HG03060 (cell line): Measurements from ENCODE around the gene ACOXL.
A peak's percentile ranks its signal among the peaks of the same experiment; 100 is the strongest.
"Not testable (repeated sequence)": the region's sequence is repeated elsewhere in the genome, so short reads cannot be mapped to it uniquely, and the experiment has no call there.

Experiments used
- ATAC-seq: cut with Tn5 transposase; IDR thresholded peaks from one replicate; pipeline ENCODE4 v1.9.1; 2021; ENCODE audit warnings: low read depth, moderate number of reproducible peaks; ENCODE audit not compliant: unreplicated experiment

Gene ACOXL

DNA sequence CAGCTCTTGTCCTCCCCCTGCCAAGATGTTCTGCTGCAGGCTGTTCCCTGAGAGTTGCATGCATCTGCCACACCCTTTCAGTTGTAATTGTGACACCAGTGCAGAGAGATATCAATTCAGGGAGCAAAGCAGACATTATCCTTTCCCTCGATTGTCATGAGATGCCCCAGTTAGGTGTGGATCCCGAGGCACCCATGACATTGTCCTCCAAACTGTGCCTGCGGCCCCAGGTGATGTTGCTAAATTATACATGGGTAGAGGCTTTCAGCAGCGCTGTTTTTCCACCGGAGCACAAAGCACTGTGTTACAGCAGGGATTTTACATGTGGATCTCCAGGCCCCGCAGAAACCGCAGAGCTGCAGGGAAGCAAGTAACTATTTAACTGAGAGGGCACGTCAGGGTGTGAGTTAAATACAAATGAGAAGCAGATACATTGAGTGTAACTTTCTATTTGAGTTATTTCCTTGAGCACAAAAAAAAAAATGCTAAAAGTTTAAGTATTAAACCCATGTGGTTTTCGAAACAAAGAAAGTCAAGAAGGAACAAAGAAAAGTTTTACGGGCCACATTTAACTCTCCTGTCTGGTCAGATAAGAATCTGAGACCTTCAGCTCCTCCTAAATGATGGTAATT is 298.0 kb downstream of the ACOXL start:
- peak; percentile 53 for ATAC-seq

DNA sequence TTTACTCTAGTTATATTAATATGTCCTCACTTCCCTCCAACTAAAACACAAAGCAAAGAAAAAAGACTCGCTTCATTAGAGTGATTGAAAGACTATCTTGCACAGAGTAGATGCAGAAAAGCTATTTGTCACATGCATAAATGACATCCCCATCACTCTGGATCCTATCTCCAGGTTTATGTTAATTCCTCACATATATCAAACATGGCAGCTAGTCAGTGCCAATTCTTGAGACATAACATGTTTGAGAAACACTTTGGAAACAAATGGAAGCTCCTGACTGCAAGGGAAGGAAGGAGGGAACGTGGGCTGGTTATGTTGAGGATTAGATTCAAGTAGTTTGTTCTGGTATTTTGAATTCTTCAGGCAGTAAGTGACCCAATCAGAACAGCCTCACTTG is 298.6 kb downstream of the ACOXL start:
- ATAC-seq = no peak

DNA sequence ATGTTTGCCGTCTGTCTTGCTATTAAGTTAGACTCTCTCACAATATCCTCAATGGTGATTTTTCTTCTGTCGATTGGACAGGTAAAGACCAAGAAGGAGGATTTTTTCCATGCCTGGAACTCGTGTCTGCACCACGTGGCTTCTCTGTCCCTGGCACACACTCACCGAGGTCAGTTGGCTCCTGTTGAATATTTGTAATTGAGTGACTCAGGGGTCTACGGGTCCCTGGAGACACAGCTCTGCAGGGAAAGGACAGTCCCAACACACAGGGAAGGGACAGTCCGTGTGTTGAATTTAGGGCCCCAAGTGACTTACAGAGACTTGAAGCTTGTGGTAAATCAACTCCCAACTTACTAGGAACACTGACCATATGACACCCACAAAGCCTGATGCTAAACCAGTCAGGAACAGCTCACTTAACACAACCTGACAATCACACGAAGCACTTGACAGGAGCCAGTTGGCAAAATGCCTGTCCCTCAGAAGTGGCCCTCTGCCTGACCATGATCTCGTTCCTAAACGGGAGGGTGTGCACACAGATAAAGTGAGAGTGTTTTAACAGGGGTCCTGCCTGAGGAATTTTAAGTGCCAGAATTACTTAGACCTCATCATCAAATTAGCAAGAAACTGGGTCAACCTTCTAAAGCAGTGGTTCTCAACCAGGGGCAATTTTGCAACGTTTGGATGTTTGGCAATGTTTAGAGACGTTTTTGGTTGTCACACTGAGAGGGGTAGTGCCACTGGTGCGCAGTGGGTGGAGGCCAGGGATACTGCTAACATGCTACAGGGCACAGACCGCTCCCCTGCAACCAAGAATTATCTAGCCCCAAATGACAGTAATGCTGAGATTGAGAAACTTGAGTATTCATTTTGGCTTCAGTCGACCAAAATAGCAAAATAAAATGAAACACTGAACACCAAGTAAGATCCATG is 299.4 kb downstream of the ACOXL start:
- no peak for ATAC-seq

DNA sequence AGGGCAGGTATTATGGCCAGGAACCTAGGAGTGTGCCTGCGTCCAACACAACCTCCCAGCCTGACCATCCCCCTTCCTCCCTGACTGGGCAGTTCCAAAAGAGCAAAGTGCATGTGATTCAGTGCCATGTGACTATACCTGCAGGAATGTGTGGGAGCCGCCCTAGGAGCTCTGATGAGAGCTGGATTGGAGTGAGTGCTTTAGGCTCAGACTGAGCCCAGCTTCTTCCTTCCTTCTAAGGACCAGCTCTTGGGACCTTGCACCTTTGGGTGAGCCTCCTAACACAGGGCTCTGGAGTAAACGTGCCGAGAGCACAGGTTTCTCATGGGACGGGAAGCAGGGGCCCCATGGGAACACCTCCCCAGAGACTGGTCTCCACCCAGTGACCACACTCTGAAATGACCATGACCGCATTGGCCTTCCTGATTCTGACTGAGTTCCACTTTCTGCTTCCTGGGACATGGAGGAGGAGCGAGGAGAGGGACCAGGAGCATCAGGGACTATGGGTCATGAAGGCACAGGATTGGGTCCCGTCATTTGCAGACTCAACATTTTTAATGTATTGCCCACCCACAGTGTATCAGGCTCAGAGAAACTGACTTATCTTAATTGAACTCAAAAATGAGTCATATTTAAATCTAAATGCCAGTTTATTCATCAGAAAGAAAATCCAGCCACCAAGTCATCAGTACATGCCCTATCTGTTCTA is 300.5 kb downstream of the ACOXL start:
- no peak for ATAC-seq

DNA sequence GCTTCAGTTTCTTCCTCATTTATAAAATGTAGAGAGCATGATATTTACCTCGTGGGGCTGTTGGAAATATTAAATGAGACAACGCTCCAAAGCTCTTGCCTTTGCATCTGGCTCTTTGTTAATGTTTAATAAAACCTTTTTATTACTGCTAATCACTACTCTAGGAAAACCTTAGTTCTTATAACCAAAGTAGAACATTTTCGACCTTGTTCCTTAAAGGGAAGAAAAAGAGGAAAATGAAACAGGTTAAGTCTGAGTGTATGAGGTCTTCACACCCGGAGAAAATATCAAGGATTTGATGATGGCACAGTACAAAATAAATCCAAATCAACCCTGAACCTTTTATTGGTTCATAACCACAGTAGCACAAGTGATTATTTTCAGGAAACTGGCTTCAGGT is 301.8 kb downstream of the ACOXL start:
- ATAC-seq = no peak

DNA sequence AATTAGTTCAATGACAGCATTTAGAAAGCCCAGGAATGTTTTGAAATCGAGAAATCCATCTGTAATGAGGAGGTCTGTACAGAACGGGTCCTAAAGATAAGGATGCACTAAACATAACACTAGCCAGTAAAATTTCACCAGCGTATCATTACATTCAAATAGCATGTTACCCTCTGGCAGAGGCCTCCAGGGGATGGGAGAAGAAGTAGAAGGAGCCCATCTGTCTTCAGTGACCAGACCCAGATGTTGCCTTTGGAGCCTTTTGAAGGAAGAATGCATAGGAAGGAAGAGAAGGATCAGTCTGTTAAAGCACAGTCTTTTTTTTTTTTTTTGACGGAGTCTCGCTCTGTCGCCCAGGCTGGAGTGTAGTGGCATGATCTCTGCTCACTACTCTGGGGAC is 302.2 kb downstream of the ACOXL start:
- ATAC-seq = no peak

DNA sequence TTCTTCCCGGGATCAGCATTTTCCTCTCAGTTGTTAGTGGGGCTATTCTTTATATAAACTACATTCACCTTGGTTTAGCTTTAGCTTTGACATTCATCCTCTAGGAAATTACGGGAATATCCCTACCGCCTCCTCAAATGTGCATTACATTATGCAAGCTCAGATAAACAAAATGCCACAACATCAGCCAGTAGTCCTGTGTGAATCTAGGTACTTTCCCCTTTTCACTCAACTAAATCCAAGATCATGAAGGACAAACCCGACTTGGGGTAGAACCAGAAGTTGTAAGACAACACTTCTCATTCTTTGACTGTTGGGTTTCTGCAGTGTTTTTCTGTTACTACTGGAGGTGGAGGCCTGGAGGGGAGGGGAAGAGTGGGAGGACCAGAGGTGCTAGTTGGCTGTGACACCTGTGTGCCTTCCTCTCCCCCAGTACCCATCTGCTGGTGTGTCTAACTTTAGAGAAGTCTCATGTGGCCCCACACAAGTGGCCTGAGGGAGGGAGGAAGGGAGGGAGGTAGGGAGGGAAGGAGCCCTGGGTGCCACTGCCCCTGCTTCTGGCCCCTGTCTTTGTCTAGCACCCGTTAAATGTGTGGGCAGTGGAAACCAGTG is 303.6 kb downstream of the ACOXL start:
- no peak for ATAC-seq

DNA sequence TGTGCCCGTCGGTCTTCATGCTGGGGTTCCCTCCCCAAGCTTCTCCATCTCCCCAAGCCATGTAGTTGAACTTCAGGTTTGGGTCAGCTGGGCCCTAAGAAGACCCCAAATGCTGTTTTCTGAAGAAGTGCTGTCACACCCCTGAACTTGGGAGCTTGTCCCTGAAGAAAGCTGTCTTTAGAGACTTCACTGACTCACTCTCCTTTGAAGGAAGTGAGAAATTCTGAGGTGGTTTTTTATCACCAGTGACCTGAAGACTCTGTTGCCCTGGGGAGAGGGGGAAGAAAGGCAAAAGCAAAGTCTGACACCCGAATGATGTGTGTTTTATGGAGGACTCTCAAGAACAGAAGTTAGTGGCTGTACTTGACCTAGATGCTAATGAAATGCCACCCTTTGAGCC is 304.8 kb downstream of the ACOXL start:
- ATAC-seq = no peak

DNA sequence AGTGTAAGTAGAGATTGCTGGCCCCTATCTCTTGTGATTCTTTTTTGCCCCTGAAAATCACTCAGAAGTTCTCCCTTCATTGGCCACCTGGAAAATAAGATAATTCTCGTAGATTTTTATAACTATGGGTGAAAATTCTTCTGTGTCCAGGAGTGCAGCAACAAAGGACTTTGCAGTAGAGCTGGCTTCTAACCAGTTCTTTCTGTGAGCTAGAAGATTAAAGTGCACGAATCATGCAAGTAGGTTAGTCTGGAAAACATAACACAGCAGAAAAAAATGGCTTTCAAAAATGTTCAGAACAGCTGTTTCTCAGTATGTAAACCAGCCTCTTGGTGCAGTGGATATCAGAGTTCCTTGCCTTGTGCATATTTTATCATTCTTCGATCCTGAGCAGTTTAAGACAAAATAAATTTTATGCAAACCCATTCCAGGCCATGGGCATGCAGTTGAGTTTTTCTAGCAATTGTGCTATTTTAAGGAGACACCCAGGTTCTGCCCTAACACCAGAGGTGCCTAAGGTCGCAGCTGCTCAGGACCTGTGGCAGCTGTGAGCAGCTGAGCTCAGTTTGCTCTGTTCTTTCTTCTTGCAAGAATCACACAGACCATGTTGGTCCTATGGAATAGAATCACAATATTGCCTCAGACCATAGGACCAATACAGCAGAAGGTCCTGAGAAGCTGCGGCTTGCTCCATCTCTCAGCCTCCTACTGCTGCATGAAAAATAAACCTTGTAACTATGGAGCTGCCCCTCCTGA is 307.4 kb downstream of the ACOXL start:
- ATAC-seq = no peak

DNA sequence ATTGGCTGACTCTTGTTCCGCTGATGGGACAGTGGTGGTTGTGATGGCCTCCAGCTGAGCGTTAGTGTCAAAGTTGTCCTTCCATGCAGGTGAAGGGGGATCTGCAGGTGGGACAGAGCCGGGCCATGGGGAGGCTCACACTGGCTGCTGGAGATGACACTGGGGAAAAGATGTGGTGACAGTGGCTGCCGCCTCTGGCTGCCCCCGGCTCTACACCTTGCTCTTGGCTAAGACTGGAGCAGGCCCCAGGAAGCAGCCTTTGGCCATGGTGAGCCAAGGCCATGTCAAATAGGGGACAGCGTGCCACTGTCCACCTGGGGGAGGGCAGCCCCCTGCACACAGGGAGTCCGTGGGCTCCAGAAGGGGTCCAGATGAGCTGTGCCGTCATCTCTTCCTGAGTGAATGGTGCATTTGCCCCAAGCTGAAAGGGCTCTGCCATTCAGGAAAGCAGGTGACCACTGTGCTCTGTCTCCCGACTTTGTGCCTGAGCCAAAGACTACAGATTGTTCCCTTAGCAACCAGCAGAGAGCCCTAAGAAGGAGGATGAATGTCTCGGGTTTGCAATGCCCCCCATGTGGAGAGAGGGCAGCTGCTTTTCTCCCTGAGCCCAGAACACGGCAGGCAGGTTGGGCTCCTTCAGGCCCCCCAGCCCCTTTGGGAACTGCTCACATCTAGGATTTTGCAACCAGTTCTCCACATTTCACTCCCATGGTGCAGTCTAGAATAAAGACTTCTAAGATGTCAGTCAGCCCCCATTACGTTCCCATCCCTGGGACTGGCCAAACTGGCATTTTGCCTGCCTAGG is 309.2 kb downstream of the ACOXL start:
- no peak for ATAC-seq

DNA sequence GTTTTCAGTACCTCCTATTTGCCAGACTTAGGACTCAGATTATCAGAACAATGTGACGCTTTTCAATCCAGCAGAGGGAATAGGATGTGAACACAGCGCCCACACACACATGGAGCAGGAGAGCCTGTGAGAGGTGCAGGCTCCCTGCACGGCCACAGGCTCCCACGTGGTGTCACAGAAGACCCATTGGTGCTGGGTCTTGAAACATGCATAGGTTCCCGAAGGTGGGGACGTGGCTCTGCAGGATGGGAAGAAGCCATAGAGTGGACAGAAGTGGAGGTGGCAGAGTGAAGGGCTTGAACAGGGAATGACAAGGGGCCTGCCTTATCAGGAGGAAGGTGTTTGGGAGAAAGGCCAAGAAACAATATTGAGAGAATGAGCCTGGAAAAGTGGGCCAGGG is 309.9 kb downstream of the ACOXL start:
- ATAC-seq = no peak

DNA sequence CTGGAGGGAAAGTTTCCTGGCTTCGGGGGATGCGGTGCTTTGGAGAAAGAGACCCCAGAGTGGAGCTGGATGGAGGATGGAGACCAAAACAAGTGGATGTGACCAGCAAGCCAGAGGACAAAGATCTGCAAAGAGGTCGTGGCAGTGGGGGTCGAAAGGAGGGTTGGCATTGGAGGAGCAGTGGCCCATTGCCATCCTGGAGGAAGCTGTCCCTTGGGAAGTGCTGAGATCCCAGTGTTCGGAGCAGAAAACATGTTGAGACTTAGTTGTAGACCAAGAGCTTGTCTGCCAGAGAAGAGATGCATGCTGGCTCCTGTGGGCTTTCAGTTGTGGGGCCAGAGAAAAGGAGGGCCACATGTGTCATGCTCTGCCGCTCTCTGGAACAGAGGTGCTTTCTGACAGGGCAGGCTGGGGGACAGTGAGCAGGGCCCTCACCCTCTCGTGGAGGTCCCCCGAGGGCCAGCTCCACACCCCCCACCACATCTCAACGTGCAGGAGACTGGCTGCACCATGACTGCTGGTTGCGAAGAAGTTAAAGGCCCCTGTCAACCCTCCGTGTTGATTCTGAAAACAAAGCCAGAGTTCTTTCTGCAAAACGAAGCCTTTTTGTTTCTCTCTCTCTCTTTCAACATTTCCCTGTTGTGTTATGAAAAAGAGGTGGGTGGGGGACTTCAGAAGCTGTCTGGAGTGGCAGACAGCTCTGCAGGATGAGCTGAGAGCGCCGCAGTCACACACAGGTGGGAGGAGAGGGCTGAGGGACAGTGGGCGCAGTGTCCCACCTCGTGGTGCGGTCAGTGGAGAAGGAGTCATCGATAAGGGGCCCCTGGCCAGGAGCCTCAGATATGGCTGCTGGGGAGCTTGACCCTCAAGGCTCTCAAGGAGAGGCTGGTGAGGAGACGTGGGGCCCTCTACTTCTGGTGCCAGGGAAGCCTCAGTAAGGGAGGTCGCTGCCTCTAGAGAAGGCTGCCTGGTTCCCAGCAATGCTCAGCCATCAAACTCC is 310.7 kb downstream of the ACOXL start:
- no peak for ATAC-seq

DNA sequence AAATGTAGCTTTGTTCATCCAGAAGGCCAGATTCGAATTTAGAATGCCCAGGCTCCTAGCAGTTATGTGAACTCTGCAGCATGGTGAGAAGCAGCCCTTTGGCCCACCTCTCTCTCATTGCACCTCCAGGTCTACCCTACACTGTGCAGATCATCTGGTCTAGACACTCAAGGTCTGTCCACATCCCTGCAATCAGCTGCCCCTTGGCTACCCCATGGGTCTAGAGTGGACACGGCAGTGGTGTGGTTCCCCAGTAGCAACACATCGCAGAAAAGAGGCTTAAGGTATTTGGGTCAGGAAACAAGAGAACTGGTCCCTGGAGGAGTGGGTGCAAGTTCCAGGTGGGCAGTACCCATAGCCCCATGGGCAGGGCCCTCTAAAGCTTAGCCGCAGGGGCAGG is 311.7 kb downstream of the ACOXL start:
- no peak for ATAC-seq

DNA sequence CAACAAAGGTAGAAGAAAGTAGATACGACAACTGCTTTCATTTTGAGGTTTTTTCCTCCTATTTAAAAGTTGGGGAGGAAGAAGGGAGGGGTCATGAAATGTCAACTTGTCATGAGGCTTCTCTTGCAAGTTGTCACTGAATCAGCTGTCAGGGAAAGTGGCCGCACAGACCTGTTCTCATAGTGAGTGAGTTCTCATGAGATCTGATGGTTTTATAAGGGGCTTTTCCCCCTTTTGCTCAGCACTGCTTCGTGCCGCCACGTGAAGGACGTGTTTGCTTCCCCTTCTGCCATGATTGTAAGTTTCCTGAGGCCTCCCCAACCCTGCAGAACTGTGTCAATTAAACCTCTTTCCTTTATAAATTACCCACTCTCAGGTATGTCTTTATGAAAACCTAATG is 312.9 kb downstream of the ACOXL start:
- not testable (repeated sequence) for ATAC-seq

DNA sequence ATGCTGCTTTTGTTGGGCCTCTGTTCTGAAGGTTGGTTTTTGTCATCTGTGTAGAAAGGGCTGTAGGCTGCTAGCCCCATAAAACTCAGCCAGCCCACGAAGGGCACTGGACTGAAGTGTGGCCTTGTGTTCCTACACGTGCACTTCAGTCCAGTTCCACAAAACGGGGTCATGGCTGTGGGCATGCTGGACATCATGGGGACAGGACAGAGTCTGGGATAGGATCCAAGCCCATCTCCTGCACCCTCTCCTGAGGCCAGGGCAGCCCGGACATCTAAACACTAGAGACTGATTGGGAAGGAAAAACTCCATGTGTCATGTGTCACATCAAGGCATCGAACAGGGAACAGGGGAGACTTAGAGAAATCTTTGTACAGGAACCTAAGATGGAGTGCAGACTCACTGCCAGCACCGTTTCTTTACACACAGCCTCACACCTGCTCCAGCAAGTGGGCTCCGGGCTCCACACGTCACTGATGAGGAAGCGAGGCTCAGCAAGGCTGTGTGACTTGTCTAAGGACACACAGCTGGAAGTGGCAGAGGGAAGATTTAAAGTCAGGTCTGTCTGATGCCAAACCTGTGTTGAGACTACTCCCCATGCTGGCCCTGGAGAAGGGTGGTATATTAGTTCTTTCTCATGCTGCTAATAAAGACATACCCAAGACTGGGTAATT is 313.5 kb downstream of the ACOXL start:
- ATAC-seq = no peak

DNA sequence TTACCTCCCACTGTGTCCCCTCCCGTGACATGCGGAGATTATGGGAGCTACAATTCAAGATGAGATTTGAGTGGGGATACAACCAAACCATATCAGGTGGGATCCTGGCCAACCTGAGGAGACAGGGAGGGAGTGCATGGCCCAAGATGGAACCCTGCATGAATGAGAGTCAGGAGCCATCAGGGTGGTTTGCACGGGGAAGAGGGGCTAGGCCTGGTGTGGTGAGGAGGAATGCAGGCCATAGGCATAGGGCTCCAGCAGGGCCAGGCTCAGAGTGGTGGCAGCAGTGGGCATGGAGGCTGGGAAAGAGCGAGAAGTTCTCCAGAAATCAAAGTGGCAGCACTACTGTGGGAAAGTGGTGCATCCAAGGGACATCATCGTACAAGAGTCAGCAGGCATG is 314.3 kb downstream of the ACOXL start:
- ATAC-seq = no peak

DNA sequence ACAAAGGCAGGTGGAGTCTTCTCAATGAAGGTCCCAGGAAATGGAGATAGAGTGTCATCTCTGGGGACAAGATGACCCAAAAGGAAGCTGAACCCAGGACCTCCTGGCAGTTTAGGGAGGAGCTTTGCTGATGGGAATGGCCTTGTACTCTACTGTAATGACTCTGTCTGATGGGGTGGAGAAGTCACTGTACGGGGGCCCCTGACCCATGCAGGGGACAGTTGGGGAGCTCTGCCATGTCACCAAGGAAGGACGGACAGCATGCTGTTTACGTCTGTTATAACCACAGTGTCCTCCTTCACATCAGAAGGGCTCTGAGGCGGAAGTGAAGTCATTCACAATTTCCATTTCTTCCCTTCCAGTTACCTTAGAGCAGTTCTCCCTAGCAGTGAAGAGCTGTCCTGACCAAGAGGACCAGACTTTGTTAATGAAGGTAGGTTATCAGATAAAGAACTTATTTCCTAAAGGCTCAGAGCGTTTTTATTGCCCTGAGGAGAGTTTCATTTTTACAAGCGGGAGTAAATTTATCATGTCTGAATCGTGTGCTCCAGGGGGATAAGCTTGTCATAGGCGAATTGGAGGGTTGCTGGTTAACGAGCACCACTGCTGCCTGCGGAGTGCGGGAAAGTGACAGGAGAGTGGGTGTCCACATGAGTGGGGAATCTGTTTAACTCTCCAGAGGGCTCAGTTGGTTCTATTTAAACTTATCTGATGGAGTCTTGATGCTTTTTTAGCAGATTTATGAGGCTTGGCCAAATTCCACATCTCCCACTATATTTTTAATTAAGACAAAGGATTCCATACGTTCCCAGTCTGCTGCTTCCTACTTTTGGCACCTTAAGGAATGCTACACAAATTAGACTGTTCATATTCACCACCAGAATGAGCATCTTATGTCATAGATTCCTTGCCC is 316.7 kb downstream of the ACOXL start:
- ATAC-seq = no peak
